HG02973 (cell line): ENCODE data around the gene LMNB1.
A peak's percentile ranks its signal among the peaks of the same experiment; 100 is the strongest.

Source experiments
- ATAC-seq: cut with Tn5 transposase; IDR thresholded peaks from one replicate; pipeline ENCODE4 v1.9.1; 2021; ENCODE audit warnings: moderate library complexity; ENCODE audit not compliant: unreplicated experiment

The LMNB1 gene

DNA sequence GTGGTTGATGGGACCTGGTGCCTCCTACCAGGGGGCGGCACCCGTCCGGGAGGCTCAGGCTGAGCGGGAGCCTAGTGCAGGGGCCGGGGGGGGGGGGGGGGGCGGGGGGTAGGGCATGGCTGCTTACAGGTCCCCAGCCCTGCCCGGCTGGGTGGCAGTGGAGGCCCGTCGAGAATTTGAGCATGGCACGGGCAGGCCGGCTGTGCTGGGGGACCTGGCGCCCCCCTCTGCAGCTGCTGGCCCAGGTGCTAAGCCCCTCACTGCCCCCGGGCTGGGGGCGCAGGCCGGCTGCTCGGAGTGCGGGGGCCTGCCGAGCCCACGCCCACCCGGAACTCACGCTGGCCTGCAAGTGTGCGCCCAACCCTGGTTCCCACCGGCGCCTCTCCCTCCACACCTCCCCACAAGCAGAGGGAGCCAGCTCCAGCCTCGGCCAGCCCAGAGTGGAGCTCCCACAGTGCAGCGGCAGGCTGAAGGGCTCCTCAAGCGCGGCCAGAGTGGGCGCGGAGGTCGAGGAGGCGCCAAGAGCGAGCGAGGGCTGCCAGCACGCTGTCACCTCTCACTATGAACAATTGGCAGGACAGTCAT, 77.7 kb downstream of the LMNB1 start:
- ATAC-seq = no peak

DNA sequence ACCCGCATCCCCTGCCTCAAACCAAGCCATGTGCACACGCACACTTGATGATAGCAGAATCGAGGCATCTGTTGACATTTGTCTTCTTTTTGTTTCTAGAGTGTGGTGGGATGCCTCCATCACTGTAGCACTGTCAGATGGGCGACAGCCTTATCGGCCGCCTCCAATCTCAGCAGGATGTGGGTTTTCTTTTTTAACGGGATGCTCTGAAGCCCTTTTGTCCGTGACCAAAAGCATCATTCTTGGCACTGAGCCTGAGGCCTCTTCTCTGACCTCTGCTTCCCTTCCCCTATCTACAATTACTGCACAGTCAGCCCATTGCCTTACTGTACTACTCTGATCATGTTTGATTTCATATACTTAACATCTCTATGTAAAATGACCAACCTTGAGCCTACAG, 78.3 kb downstream of the LMNB1 start:
- no peak for ATAC-seq

DNA sequence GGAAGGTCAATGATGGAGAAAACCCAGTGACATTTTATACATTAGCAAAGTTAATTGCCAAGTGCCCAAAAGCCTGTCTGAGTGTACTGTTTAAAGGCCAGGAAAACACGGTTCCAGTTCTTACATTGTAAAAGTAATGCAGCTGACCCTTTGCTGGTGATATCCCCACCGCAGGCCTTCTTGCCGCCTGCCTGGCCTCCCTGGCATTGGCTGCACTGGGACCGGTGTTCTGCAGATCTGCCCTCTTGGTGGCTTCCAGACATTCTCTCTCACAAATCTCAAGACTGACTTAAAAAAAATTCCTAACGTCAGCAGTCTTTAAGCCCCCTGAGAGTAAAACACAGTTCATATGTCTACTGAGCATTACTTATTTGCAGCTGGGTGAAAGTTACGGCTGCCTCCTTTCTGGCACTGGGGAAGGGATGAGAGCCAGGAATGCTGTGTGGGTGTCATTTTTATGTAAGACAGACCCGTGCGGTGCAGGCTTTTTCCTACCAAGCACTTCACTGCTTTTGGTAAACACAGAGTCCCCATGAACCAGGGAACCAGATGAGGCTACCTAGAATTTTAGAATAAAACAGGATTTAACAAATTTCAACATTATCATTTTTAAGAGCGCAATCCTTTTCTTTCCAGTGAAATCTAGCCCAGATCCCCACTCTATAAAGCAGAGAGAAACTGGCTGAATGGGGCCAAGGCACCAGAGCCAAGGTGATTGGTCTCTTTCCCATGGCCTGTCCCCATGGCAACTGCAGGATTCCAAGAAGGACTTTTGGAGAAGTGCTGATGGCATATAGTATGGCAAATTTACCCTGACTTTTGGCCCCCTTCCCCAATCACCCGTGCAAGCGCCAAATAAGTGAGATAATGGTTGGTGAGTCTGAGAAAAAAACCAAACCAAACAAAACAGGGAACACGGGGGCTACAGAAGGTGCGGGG, 80.8 kb downstream of the LMNB1 start:
- no peak for ATAC-seq

DNA sequence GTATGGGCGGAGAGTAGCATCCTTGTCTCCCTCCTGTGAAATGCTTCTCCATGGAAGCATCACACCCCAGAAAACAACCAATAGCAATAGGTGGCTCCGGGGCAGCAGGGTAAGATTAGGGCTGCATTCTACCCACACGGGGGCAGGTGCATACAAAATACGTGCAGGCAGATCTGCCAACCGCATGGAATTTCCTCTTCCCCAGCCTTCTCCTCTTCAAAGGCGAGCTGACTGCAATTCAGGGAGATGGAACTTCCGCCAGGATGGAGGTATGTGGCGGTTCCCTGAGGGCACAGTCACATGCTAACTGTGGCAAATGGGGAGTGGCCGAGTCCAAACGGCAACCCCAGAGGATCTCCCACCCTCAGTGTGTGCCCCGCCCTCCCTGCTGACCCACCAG, 81.5 kb downstream of the LMNB1 start:
- ATAC-seq = no peak

DNA sequence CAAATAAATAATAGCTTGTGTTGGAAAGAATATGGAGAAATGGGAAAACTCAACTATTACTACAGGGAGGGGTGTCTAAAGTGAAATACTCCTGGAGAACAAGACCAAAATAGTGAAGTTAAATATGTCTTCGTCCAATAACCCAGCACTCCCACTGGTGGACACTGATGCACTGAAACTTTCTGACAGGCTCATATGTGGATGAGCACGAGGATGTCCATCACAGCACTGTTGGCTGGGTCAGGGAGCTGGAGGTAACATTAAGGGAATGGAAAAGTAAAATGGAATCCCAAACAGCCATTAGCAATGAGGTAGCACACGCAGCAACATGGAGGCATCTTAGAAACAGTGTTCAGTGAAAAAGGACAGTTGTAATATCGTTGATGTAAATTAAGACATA, 86.5 kb downstream of the LMNB1 start:
- ATAC-seq = no peak

DNA sequence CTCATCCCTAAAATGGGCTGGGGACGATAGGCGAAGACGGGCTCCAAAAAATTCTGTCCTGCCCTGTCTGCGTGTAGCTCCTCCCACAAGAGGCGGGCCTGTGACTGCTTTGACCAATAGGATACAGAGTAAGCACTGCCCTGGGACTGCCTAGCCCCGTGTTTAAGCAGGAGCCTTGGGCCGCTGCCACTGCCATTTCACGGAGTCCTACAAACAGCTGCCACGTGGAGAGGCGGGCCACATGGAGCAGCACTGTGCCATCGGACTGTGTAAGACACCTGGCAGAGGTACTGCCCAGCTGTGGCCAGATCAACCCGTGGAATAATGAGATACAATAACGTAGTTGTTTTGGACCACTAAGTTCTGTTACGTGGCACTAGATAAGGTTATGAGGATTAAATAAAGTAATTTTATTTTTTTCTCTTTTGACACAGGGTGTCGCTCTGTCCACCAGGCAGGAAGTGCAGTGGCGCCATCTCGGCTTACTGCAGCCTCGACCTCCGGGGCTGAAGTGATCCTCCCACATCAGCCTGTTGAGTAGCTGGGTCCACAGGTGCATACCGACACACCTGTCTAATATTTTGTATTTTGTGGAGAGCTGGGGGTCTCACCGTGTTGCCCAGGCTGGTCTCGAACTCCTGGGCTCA, 87.2 kb downstream of the LMNB1 start:
- ATAC-seq = no peak

DNA sequence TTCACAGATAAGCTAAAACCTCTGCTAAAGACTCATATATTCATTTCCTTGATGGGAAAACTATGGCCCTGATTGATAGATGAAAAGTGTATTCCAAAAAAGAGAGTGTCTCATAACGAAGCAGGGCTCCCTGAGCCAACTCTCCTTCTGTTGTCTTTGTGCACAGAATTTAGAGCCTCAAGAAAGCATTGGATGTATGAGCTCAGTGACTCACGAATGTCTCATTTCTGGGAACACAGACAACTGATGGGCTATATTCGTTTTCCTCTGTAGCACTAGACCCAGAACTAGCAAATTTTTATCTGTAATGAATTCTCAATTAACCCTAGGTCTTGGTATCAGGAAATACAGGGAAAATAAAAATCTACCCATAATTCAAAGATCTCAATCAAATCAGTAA, 88.4 kb downstream of the LMNB1 start:
- ATAC-seq = no peak

DNA sequence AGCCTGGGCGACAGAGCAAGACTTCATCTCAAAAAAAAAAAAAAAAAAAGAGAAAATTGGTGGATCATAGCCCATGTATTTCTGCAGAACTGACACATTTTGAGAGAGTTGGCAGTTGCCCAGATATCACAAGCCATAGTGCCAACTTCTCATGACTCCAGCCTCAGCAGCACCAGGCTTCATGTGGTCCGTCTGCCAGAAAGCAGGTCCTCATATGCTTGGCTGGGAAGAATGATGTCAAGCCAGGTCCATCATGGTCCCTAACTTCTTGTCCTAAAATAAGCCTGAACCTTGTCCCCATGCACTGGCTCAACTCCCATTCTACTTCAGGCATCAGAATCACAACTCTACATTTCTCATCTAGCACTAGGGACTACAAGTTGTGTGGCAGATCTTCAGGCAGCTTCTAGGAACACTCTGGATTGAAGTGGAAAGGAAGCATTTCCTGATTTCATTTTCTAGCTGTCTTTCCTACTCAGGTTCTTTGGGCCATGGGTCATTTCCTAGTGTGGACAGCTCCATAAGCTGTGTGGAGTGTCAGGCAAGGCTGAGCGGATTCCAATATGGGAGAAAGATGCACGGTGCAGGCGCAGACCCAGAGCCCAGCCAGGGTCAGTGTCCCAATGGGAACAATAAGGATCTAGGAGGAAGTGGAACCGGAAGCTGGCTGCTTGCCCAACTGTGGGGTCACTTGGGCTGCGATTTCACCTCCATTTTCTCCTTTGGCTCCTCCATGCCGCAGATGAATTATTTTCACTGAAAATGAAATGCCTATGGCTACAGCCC, 90.1 kb downstream of the LMNB1 start:
- ATAC-seq = no peak

DNA sequence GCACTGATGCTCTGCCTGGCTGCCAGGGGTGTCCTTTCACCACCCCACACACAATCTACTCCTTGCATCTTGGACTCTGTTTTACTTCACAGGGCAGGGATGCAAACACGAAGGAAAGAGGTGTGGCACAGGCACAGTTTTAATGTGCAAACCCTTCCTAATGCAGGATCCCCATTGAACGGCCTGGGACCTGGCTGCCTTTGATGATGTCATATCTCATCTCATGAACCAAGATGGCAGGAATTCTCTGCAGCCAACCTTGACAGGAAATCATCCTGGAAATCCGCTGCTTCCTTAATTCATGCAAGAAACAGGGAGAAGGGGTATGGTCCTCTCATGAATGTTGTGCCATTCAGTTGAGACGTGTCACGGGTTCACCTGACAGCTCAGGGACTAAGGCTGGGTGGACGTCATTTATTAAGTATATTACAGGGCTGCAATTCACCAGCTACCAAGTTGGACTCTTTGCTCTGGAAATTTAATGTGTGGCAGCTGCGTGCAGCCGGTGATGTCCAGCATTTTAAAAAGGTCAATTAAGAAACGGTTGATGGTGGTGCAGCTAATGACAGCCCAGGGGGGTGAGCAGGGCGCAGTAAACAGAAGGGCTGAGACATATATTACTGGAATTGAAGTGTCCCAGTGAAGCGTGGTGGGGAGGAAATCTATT, 91.5 kb downstream of the LMNB1 start:
- ATAC-seq = no peak

DNA sequence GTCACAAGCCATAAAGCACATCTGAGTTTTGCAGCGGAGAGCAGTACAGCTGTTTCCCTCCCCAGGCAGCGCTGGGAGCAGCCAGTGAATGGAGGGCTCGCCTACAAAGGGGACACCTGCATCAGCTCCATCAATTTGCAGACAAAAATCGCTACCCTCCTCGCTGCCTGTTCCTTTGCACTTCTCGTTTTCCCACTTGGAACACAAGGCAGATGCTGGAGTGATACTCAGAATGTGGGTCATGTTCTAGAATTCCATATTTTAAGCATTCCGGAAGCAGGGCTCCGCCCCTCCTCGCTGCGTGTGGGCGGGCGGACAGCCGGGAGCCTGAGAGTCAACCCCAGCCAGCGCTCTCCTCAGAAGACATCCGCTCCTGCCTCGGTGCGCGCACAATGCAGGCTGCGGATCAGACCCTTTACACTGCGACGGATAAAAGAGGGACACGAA, 92.1 kb downstream of the LMNB1 start:
- peak; percentile 74 for ATAC-seq

DNA sequence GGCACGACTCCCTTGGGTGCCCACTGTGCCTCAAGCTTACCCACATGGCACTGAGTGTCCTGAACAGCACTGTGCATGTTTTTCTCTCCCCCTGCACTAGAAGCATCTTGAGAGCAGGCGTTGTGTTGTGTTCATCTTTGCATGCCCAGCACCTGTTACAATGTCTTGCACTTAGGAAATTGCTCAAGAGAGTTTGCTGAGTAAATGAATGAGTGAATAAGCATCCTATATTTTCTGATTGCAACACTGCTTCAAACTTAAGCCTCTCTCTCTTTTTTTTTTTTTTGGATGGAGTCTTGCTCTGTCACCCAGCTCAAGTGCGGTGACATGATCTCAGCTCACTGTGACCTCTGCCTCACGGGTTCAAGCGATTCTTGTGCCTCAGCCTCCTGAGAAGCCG, 94.5 kb downstream of the LMNB1 start:
- no peak for ATAC-seq

DNA sequence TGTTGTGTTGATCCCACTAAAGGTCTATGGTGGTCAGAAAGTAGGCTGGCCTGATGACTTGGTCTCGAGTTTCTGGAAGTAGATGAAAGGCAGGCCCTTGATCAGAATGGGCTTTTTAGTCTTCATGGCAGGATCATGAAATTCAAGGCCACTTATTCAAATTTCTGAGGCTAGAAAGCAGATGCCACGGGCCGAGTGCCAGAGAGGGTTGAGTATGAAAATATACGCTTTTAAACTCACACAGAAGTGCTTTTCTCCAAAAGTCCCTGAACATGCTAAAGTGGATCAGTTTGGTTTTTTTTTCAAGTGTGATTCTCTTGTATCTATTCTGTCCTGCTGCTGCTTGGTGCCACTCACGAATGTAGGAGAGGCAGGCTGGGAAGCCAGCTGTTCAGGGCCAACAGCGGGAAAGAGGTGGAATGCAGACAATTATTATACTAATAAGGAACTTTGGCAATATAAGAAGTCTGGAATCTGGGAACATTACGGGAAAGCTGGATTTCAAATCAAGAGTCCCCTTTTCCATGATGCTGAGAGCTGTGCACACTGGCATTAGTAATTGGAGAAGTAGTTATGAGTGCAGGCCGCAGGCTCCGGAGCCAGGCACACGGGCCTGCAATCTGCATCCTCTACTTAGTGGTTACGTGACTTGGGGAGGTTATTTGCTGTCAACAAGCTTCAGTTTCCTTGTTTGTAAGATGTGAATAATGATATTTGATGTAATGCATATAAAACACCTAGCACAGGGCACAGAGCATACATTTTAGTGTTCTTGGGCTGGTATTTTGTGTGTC, 95.8 kb downstream of the LMNB1 start:
- no peak for ATAC-seq

DNA sequence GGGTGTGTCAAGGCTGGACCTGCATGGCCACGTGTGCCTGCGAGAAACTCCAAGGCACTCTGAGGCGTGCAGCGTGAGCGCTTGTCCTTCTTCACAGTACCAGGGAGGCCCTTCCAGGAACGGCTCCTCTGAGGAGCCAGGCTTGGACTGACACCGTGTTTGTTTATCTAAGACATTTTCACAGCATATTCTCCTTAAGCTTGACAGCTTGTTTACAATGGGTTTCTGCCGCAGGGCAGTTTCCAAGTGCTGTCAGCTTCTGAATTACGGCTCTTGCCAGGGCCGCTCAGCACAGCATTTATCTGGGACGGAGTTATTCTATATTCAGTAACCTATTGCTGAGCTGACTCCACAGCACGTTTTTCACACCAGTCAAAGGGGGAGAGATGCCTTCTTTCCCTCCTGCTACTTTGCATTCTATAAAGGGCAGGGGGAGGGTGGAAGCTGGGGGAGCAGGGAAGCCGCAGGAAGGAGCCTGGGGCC, 98.4 kb downstream of the LMNB1 start:
- no peak for ATAC-seq

DNA sequence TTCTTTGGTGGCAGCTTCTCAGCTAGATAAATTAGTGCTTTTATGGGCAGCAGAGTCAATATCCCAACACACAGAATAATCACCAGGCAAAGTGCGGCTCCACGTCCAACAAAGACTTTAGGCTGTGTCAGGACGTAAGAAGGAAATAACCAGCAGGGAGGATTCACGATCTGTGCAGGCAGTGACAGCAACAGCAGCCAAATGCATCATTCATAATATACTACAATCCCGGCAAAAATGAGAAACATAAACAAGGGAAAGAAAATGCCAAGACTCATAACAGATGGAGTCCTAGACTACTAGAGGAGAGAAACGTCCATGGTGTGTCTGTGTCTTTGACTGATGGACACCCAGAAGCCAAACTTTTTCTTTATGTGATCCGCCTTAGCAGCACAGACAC, 100.7 kb downstream of the LMNB1 start:
- no peak for ATAC-seq

DNA sequence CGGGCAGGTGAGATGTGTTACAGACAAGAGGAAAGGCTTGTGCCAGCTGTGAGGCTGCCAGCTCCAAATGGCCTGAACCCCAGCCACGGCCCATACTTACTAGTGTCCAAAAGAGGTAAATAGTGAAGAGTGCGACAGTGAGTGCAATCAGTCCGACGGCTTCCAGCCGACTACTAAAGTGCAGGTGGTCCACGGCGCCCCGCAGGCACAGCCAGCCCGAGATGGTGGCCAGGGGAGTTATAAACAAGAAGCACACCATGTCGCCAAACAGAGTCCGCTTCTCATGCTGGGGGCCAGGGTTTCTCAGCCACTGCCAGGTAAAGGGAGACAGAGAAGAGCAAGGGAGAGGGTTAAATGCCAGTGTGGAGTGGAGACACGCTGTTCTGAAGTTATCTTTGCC, 101.1 kb downstream of the LMNB1 start:
- no peak for ATAC-seq

DNA sequence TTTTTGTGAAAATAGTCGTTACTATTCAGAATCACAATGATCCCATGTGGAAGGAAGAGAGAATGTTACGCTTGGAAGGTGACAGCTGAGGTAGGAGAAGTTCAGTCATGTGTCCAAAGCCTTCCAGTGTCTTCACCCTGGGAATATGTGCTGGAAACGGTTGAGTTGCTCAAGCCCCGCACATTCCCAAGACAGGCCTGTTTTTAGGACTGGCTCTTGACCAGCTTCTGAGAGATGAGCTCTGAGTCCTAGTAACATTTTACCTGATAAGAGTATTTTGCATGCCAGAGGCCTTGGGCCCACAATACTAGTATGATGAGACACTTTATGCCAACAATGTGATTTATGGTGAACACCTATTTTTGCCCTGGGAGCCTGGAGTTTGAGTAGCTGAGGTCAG, 101.7 kb downstream of the LMNB1 start:
- no peak for ATAC-seq

DNA sequence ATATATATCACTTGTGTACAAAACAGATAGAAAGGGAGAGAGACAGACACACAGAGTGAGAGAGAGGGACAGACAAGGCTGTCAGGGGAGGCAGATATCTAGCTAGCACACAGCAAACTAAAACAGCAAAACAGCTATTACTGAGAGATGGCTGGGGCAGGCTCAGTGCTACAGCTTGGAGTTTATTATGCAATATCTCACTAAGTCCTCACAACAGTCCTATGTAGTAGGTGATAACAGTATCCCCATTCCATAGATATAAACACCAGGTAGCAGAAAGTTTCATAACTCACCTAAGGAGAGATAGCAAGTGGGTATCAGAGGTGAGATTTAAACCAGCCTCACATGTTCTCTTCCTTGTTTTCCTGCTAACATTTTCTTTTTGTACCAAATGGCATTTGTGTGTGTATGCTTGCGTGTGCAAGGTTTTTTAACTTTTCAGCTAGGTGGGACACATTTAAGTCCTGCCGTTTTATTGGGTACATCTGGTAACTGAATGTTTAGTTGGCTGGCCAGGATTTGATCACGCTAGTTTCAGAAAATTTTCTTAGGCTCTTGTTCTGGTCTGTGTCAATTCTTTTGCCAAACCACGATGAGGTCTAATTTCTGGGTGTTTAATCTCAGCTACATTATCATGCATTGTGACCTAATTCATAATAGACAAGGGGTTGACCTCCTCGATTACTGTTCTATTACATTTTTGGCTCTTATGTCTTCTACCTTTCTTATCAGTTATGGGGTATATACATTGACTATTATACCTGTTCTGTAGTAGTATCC, 105.1 kb downstream of the LMNB1 start:
- no peak for ATAC-seq

DNA sequence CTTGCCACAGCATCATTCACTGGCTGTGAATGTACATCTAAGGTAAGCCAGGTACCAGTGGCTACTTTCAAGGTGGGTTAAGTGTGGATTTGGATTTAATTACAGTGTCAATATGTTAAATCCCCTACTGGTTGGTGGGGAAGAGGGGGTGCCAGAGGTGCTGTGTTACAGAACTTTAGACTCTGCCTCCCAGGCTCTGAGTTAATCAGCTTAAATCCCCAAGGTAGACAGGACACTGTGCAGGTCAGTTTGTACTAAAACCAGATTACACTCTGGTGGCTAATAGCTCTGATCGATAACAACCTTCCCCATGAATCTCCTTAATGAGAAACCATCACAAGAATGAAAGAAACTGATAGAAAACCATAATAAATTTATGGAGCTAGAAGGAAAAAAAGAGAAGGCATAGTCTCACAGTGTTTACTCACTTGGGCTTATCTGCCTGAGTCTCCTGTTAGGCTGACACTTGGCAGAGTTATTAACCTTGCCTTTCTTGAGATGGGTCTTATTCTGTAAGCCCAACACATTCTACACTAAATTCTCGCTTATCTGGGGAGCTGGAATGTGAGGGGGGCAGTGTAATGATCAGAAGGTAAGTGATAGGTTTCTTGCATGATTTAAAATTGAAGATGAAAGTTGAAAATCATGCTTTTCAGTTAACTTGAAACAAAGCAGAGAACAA, 106.8 kb downstream of the LMNB1 start:
- ATAC-seq = no peak
